ENCODE measurements around the gene GALR3.
"Not testable (repeated sequence)": the region's sequence is repeated elsewhere in the genome, so short reads cannot be mapped to it uniquely, and the experiment has no call there.

Gene GALR3

GRCh38 chr22:37823134-37823985 is at the start of gene GALR3:
Gene GALR3 (plus strand): TSS chr22:37823382. CDS start chr22:37823407, 25 bp downstream.
- no peak for DNase-seq (ENCODE audit: low read depth)

- no peak for DNase-seq (ENCODE audit: low read depth)
Observed at GRCh38 chr22:37774728-37775127, 48.5 kb upstream of the GALR3 start.

- no peak for DNase-seq (ENCODE audit: low read depth)
Observed at GRCh38 chr22:37775785-37776638, 47.2 kb upstream of the GALR3 start.

- no peak for DNase-seq (ENCODE audit: low read depth)
Observed at GRCh38 chr22:37776639-37777005, 46.6 kb upstream of the GALR3 start.

GRCh38 chr22:37777122-37777687 is 46.0 kb upstream of the GALR3 start:
- DNase-seq (ENCODE audit: low read depth), result peak; percentile 73

GRCh38 chr22:37778370-37779009 is 44.7 kb upstream of the GALR3 start:
- no peak for DNase-seq (ENCODE audit: low read depth)

- DNase-seq (ENCODE audit: low read depth), result no peak
Observed at GRCh38 chr22:37781434-37782059, 41.6 kb upstream of the GALR3 start.

GRCh38 chr22:37782340-37783168 is 40.6 kb upstream of the GALR3 start:
- DNase-seq (ENCODE audit: low read depth), result no peak

GRCh38 chr22:37784829-37785495 is 38.2 kb upstream of the GALR3 start:
- DNase-seq (ENCODE audit: low read depth), result no peak

- DNase-seq (ENCODE audit: low read depth), result no peak
Observed at GRCh38 chr22:37790234-37790633, 32.9 kb upstream of the GALR3 start.

- DNase-seq (ENCODE audit: low read depth), result no peak
Observed at GRCh38 chr22:37792494-37792893, 30.7 kb upstream of the GALR3 start.

- no peak for DNase-seq (ENCODE audit: low read depth)
Observed at GRCh38 chr22:37794376-37794775, 28.8 kb upstream of the GALR3 start.

GRCh38 chr22:37796079-37796478 is 27.1 kb upstream of the GALR3 start:
- DNase-seq (ENCODE audit: low read depth), result no peak

- DNase-seq (ENCODE audit: low read depth), result not testable (repeated sequence)
Observed at GRCh38 chr22:37797259-37797658, 25.9 kb upstream of the GALR3 start.

- no peak for DNase-seq (ENCODE audit: low read depth)
Observed at GRCh38 chr22:37797874-37798500, 25.2 kb upstream of the GALR3 start.

- not testable (repeated sequence) for DNase-seq (ENCODE audit: low read depth)
Observed at GRCh38 chr22:37799979-37800378, 23.2 kb upstream of the GALR3 start.

GRCh38 chr22:37801946-37802309 is 21.3 kb upstream of the GALR3 start:
- no peak for DNase-seq (ENCODE audit: low read depth)

- no peak for DNase-seq (ENCODE audit: low read depth)
Observed at GRCh38 chr22:37802310-37803194, 20.6 kb upstream of the GALR3 start.

GRCh38 chr22:37803195-37803638 is 20.0 kb upstream of the GALR3 start:
- DNase-seq (ENCODE audit: low read depth), result no peak

Measured in GM04503 (cell line).